HL-60 (cell line): ENCODE measurements around the gene SLC25A10.

Source experiments
- CTCF ChIP-seq: IDR thresholded peaks from one replicate; pipeline ENCODE4 v1.5.1; 2011; ENCODE audit warnings: low read length, control low read depth, inconsistent platforms; ENCODE audit not compliant: insufficient read depth
- POLR2AphosphoS5 ChIP-seq: IDR thresholded peaks from 2 replicates; pipeline ENCODE4 v1.6.1; 2012; ENCODE audit warnings: low read depth

GRCh38 chr17:81672504-81672903 lies 39.6 kb upstream of the SLC25A10 start:
- TF ChIP-seq CTCF = no peak
- no peak for TF ChIP-seq POLR2AphosphoS5
